H1 (cell line): Measurements from ENCODE around the gene KBTBD12. TPM values are rescaled to one million over a fixed set of nuclear protein-coding genes. Genes with fewer than 3 reads are reported as not detected.

Experiments
- CTCF ChIA-PET: fragments of 300-600 bp; sonication (Branson Sonifier 250); formaldehyde crosslinking; loops from one replicate; lab custom pipeline; 2021; ENCODE audit not compliant: partially characterized antibody; lab: Charles Lee
- POLR2A ChIA-PET: fragments of 300-600 bp; sonication (Branson Sonifier 250); formaldehyde crosslinking; loops from one replicate; lab custom pipeline; 2021; ENCODE audit warnings: inconsistent platforms; ENCODE audit not compliant: partially characterized antibody; lab: Charles Lee
- DNase-seq, 2 experiments: peaks; one replicate each; pipeline versions ENCODE4 v3.0.0 to v3.0.0-alpha.2; 2010 to 2022; ENCODE audit warnings: low spot score in 2 of 2, low read depth in 1 of 2, mixed read lengths in 1 of 2
- FAIRE-seq: peaks from 2 replicates; lab custom pipeline; 2011; peaks lifted over from hg19 to GRCh38; lab: Jason Lieb, UNC
- H2AFZ ChIP-seq: 2 replicates; pipeline ENCODE4 v1.8.1; 2012; ENCODE audit warnings: low read length, inconsistent platforms
- H2AK5ac ChIP-seq: 2 replicates; pipeline ENCODE4 v1.6.1; 2013; ENCODE audit warnings: low read depth, low read length
- H2BK120ac ChIP-seq: replicated peaks from 2 replicates; pipeline ENCODE3; 2013; ENCODE audit warnings: low read depth, low read length, inconsistent platforms
- H2BK12ac ChIP-seq: 2 replicates; pipeline ENCODE4 v1.6.1; 2013; ENCODE audit warnings: low read depth, low read length
- H2BK15ac ChIP-seq: 2 replicates; pipeline ENCODE4 v1.6.1; 2013; ENCODE audit warnings: low read length
- H2BK20ac ChIP-seq: 2 replicates; pipeline ENCODE4 v1.6.1; 2013; ENCODE audit warnings: low read length
- H2BK5ac ChIP-seq: 2 replicates; pipeline ENCODE4 v1.6.1; 2013; ENCODE audit warnings: low read depth, low read length
- H3K14ac ChIP-seq: 2 replicates; pipeline ENCODE4 v1.6.1; 2013; ENCODE audit warnings: inconsistent platforms; ENCODE audit not compliant: insufficient read length
- H3K18ac ChIP-seq: 2 replicates; pipeline ENCODE4 v1.6.1; 2013; ENCODE audit warnings: low read length; ENCODE audit errors: extremely low read depth
- H3K23ac ChIP-seq: 2 replicates; pipeline ENCODE4 v1.6.1; 2013; ENCODE audit warnings: inconsistent platforms; ENCODE audit not compliant: insufficient read length
- H3K23me2 ChIP-seq: 2 replicates; pipeline ENCODE4 v1.6.1; 2013; ENCODE audit warnings: low read depth, low read length
- H3K27ac ChIP-seq: 2 replicates; pipeline ENCODE4 v1.6.1; 2011; ENCODE audit warnings: low read depth, low read length, inconsistent platforms
- H3K27me3 ChIP-seq, 4 experiments: replicated peaks in 1 of 4; 1 replicate in 1 of 4; 2 replicates in 3 of 4; pipeline versions ENCODE4 v1.6.1 to v1.8.1; 2011 to 2013; ENCODE audit warnings: low read length in 3 of 4, mild to moderate bottlenecking in 3 of 4, inconsistent platforms in 2 of 4, mixed read lengths in 2 of 4, moderate library complexity in 1 of 4; ENCODE audit not compliant: control insufficient read depth in 3 of 4, insufficient read depth in 3 of 4; ENCODE audit errors: extremely low read depth in 1 of 4
- H3K36me3 ChIP-seq, 4 experiments: 2 replicates each; pipeline versions ENCODE4 v1.6.1 to v1.8.1; 2011 to 2013; ENCODE audit warnings: mild to moderate bottlenecking in 4 of 4, low read length in 3 of 4, moderate library complexity in 2 of 4, control low read depth in 1 of 4, inconsistent platforms in 1 of 4; ENCODE audit not compliant: insufficient read depth in 4 of 4, control insufficient read depth in 2 of 4
- H3K4ac ChIP-seq: replicated peaks from 2 replicates; pipeline ENCODE3; 2013; ENCODE audit warnings: low read length, low read depth, mixed read lengths, inconsistent platforms; ENCODE audit not compliant: insufficient read length
- H3K4me1 ChIP-seq, 4 experiments: replicated peaks in 1 of 4; 1 replicate in 1 of 4; 2 replicates in 3 of 4; pipeline versions ENCODE4 v1.6.1 to v1.8.1; 2011 to 2013; ENCODE audit warnings: low read length in 3 of 4, inconsistent platforms in 2 of 4, mixed read lengths in 1 of 4; ENCODE audit not compliant: insufficient read depth in 4 of 4, control insufficient read depth in 3 of 4
- H3K4me2 ChIP-seq, 2 experiments: 2 replicates each; pipeline versions ENCODE4 v1.6.1 to v1.8.1; 2011 to 2013; ENCODE audit warnings: low read depth in 2 of 2, low read length in 2 of 2, control low read depth in 1 of 2, inconsistent platforms in 1 of 2, mild to moderate bottlenecking in 1 of 2; ENCODE audit not compliant: insufficient read depth in 1 of 2
- H3K4me3 ChIP-seq, 4 experiments: fragments of 200-600, 300-600 bp in 1 of 4; sonication (generic), shearing (Covaris generic), sonication (Bioruptor Twin) in 1 of 4; 2 replicates each; pipeline versions ENCODE4 v1.5.1 to v1.8.1; 2011 to 2016; ENCODE audit warnings: low read length in 4 of 4, low read depth in 3 of 4, control low read depth in 2 of 4, inconsistent platforms in 2 of 4, mild to moderate bottlenecking in 2 of 4, mixed read lengths in 1 of 4, moderate library complexity in 1 of 4; ENCODE audit not compliant: insufficient read depth in 2 of 4; ENCODE audit errors: extremely low read depth in 1 of 4
- H3K56ac ChIP-seq: replicated peaks from 2 replicates; pipeline ENCODE3; 2013; ENCODE audit warnings: low read depth, mild to moderate bottlenecking, mixed read lengths, low read length, inconsistent platforms; ENCODE audit not compliant: insufficient read length
- H3K79me1 ChIP-seq: 2 replicates; pipeline ENCODE4 v1.6.1; 2013; ENCODE audit warnings: low read depth, low read length, control low read depth
- H3K79me2 ChIP-seq, 2 experiments: 2 replicates each; pipeline versions ENCODE4 v1.6.1 to v1.8.1; 2012 to 2013; ENCODE audit warnings: low read length in 2 of 2, mild to moderate bottlenecking in 2 of 2, inconsistent platforms in 1 of 2; ENCODE audit not compliant: insufficient read depth in 2 of 2, control insufficient read depth in 1 of 2
- H3K9ac ChIP-seq, 4 experiments: replicated peaks in 1 of 4; 1 replicate in 1 of 4; 2 replicates in 3 of 4; pipeline versions ENCODE4 v1.6.1 to v1.8.1; 2011 to 2013; ENCODE audit warnings: low read depth in 3 of 4, low read length in 3 of 4, control low read depth in 2 of 4, mild to moderate bottlenecking in 2 of 4, moderate library complexity in 2 of 4, inconsistent platforms in 1 of 4; ENCODE audit errors: extremely low read depth in 1 of 4
- H3K9me3 ChIP-seq, 2 experiments: 2 replicates each; pipeline versions ENCODE4 v1.6.1 to v1.8.1; 2012 to 2013; ENCODE audit warnings: mild to moderate bottlenecking in 2 of 2, moderate library complexity in 2 of 2, control low read depth in 1 of 2, inconsistent platforms in 1 of 2, low read depth in 1 of 2, low read length in 1 of 2, mixed read lengths in 1 of 2; ENCODE audit not compliant: insufficient read depth in 2 of 2
- H4K20me1 ChIP-seq, 2 experiments: replicated peaks in 1 of 2; 2 replicates each; pipeline versions ENCODE3 to v1.8.1; 2011 to 2013; ENCODE audit warnings: inconsistent platforms in 2 of 2, low read length in 2 of 2, mild to moderate bottlenecking in 1 of 2; ENCODE audit not compliant: insufficient read depth in 2 of 2, control insufficient read depth in 1 of 2
- H4K5ac ChIP-seq: 2 replicates; pipeline ENCODE4 v1.6.1; 2013; ENCODE audit warnings: low read length, low read depth, mixed read lengths, inconsistent platforms; ENCODE audit not compliant: insufficient read length
- H4K8ac ChIP-seq: 2 replicates; pipeline ENCODE4 v1.8.0; 2013; ENCODE audit warnings: mild to moderate bottlenecking, moderate library complexity, low read length, inconsistent platforms; ENCODE audit not compliant: insufficient read depth; ENCODE audit errors: extremely low read depth
- H4K91ac ChIP-seq: replicated peaks from 2 replicates; pipeline ENCODE3; 2013; ENCODE audit warnings: low read length, mixed read lengths, inconsistent platforms; ENCODE audit not compliant: insufficient read length
- EZH2 ChIP-seq: fragments of 200-600 bp; sonication (generic); IDR thresholded peaks from 2 replicates; pipeline ENCODE4 v1.7.1; 2012; ENCODE audit warnings: low read depth, mild to moderate bottlenecking, moderate library complexity, low read length, inconsistent platforms; ENCODE audit not compliant: severe bottlenecking
- FOSL1 ChIP-seq: IDR thresholded peaks from 2 replicates; pipeline ENCODE4 v1.6.1; 2011; ENCODE audit warnings: mild to moderate bottlenecking, low read depth, low read length, moderate library complexity; ENCODE audit not compliant: insufficient read depth
- RFX5 ChIP-seq: IDR thresholded peaks from 2 replicates; pipeline ENCODE4 v1.6.1; 2011; ENCODE audit warnings: low read depth, low read length, improper control_type of control experiment, borderline replicate concordance
- SRF ChIP-seq: IDR thresholded peaks from 2 replicates; pipeline ENCODE4 v1.6.1; 2011; ENCODE audit warnings: mild to moderate bottlenecking, low read depth, low read length, moderate library complexity
- WGBS, 2 experiments: shearing (Covaris generic) in 1 of 2; methylation state at CpG; one replicate each; pipeline versions ENCODE4 v1.1.6 to v1.1.7; 2013 to 2015; ENCODE audit warnings: low lambda C conversion rate in 2 of 2, mixed read lengths in 2 of 2, inconsistent platforms in 1 of 2, low coverage in 1 of 2, missing lambda C conversion rate in 1 of 2; ENCODE audit not compliant: insufficient replicate concordance in 2 of 2, insufficient coverage in 1 of 2, insufficient read length in 1 of 2; ENCODE audit errors: extremely low coverage in 1 of 2, missing lambda C conversion rate in 1 of 2; 5-methylcytosine and 5-hydroxymethylcytosine counted together
- polyA plus RNA-seq, 7 experiments: library from polyadenylated mRNA; depleted of rRNA in 3 of 7; stranded (reverse) in 5 of 7; unstranded in 2 of 7; fragments of >200 nt in 5 of 7; fragments of 200-250 nt in 2 of 7; gene quantifications; 1 replicate in 5 of 7; 2 replicates in 1 of 7; 4 replicates in 1 of 7; pipeline versions ENCODE4 v1.2.1 to v1.2.3, GENCODE V29; 2011 to 2013; ENCODE audit warnings: missing spikeins in 2 of 7, mixed read lengths in 2 of 7
- total RNA-seq: library from RNA; stranded (reverse); fragmentation: NEBNext Ultra II Directional; extraction: Animal tissue kit (Norgen Biotek cat#: 25700); gene quantifications from 2 replicates; pipeline ENCODE4 v1.2.1, GENCODE V29; 2021

KBTBD12 gene
- total and polyA plus RNA-seq, 2 of the 8 experiments (the other 6 are each of a cell fraction or from before 2014, with no cell fraction given) = 0.33 to 0.63 TPM

GRCh38 chr3:127959041-127959440 is 44.0 kb downstream of the KBTBD12 start:
- Histone ChIP-seq H3K56ac (no peak overlapping the region), H3K4me3 (no peak overlapping the region), H3K27ac (no peak overlapping the region), H3K4me1 (no peaks in the 10 kb centered on the region; a peak in 1 of 7 replicates), H3K79me1 (no peaks in the 10 kb centered on the region), H2BK15ac (no peak overlapping the region), H3K9ac (no peak overlapping the region), H3K23ac (no peak overlapping the region), H3K27me3 (no peaks in the 10 kb centered on the region), H3K4ac (no peak overlapping the region), H4K5ac (no peak overlapping the region), H3K9me3 (no peaks in the 10 kb centered on the region; a peak in 1 of 4 replicates), H3K79me2 (no peaks in the 10 kb centered on the region), H2BK120ac (no peak overlapping the region), H2BK12ac (no peak overlapping the region), H2BK5ac (no peak overlapping the region), H2AK5ac (no peak overlapping the region), H3K14ac (no peak overlapping the region), H2AFZ (no peak overlapping the region), H4K8ac (no peak overlapping the region), H3K23me2 (no peaks in the 10 kb centered on the region), H3K36me3 (no peaks in the 10 kb centered on the region), H4K91ac (no peak overlapping the region), H3K4me2 (no peak overlapping the region), H2BK20ac (no peak overlapping the region), H4K20me1 (no peaks in the 10 kb centered on the region), H3K18ac (no peak overlapping the region)
- CTCF ChIA-PET = interaction anchor here (0.7 to 5.9 kb wide), 25 partner anchors 9 to 324 kb away, joined by 3 to 57 read pairs (median 4); no protein-coding TSS in a partner anchor
- TF ChIP-seq EZH2 = no peak
- TF ChIP-seq FOSL1 = no peak
- TF ChIP-seq RFX5 = no peak
- no peak for TF ChIP-seq SRF
- FAIRE-seq = no peak
- POLR2A ChIA-PET = no interaction called here
- WGBS, 2 experiments = 88% methylated on average over 1 of the region's 1 CpG; no CpG with 5 or more reads in 1 of the 2 experiments
- no peak for DNase-seq
